Activated T-cell treated with anti-CD3 and anti-CD28 coated beads, Interleukin-2, amount 50 U/mL, for 72 hours (primary cell): ENCODE data around the gene FAM171A1. TPM values are rescaled to one million over a fixed set of nuclear protein-coding genes. Genes with fewer than 3 reads are reported as not detected.
"Not testable (repeated sequence)": the region's sequence is repeated elsewhere in the genome, so short reads cannot be mapped to it uniquely, and the experiment has no call there.

ENCODE experiments used
- ATAC-seq, 2 donors: fragments of 150-1000 bp; cut with Tn5 transposase; replicated peaks in 1 of 2; 2 replicates each; pipeline ENCODE4 v1.10.0; 2021; ENCODE audit warnings: moderate library complexity in 2 of 2, mild to moderate bottlenecking in 1 of 2
- DNase-seq, 2 donors: peaks; one replicate each; pipeline ENCODE4 v3.0.0; 2021 to 2022; ENCODE audit warnings: mixed read lengths in 1 of 2
- H3K27ac Mint-ChIP-seq: one replicate; pipeline ENCODE4 v1.8.0; 2022; ENCODE audit warnings: mild to moderate bottlenecking, moderate library complexity, mixed read lengths
- H3K27me3 Mint-ChIP-seq: one replicate; pipeline ENCODE4 v1.8.0; 2022; ENCODE audit warnings: low read depth, mixed read lengths
- H3K36me3 Mint-ChIP-seq, 2 donors: one replicate each; pipeline ENCODE4 v1.8.0; 2022; ENCODE audit warnings: mixed read lengths in 2 of 2, mild to moderate bottlenecking in 1 of 2; ENCODE audit not compliant: insufficient read depth in 2 of 2
- H3K4me1 Mint-ChIP-seq: one replicate; pipeline ENCODE4 v1.8.0; 2022; ENCODE audit warnings: low read depth, mixed read lengths
- H3K4me3 Mint-ChIP-seq, 2 donors: one replicate each; pipeline ENCODE4 v1.8.0; 2022; ENCODE audit warnings: mild to moderate bottlenecking in 2 of 2, mixed read lengths in 2 of 2, moderate library complexity in 2 of 2
- H3K9me3 Mint-ChIP-seq, 2 donors: one replicate each; pipeline ENCODE4 v1.8.0; 2022; ENCODE audit warnings: mixed read lengths in 2 of 2
- total RNA-seq, 2 donors: library from RNA; stranded (reverse); gene quantifications; one replicate each; pipeline ENCODE4 v1.2.3, GENCODE V29; 2022

Gene FAM171A1
- total RNA-seq, 2 donors from 2014 or later: 4.2 to 6.2 TPM

DNA sequence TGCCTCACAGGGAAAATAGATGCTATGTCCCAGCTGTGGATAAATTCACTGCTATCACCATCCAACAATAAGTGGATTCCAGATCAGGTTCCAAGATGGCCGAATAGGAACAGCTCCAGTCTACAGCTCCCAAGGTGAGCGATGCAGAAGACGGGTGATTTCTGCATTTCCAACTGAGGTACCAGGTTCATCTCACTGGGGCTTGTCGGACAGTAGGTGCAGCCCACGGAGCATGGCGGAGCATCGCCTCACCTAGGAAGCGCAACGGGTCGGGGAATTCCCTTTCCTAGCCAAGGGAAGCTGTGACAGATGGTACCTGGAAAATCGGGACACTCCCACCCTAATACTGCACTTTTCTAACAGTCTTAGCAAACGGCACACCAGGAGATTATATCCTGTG is 101.3 kb downstream of the FAM171A1 start:
- H3K4me1 Mint-ChIP-seq, H3K36me3 Mint-ChIP-seq, H3K4me3 Mint-ChIP-seq, ATAC-seq, H3K9me3 Mint-ChIP-seq, H3K27ac Mint-ChIP-seq, DNase-seq, H3K27me3 Mint-ChIP-seq: not testable (repeated sequence)

DNA sequence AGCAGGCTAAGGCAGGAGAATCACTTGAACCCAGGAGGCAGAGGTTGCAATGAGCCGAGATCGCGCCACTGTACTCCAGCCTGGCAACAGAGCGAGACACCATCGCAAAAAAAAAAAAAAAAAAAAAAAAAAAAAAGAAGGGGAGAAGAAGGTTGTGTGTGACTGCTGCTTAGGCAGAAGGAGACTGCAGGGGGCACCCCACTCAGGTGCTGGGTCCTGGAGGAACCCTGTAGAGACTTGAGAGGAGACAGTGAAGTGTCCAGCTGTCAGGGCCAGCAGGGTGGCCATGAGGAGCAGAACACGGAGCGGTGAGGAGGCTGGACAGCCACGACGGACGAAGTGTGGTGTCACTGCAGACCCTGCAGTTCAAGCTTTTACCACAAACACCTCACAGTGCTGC is 103.6 kb downstream of the FAM171A1 start:
- no peak overlapping the region for H3K4me3 Mint-ChIP-seq
- H3K36me3 Mint-ChIP-seq: peaks cover 3 to 7% of the 10 kb centered on the region in 2 donors
- no peaks in the 10 kb centered on the region for H3K27me3 Mint-ChIP-seq
- H3K4me1 Mint-ChIP-seq: no peaks in the 10 kb centered on the region
- no peak for DNase-seq
- ATAC-seq: no peak
- H3K9me3 Mint-ChIP-seq: no peaks in the 10 kb centered on the region
- H3K27ac Mint-ChIP-seq: no peak overlapping the region

DNA sequence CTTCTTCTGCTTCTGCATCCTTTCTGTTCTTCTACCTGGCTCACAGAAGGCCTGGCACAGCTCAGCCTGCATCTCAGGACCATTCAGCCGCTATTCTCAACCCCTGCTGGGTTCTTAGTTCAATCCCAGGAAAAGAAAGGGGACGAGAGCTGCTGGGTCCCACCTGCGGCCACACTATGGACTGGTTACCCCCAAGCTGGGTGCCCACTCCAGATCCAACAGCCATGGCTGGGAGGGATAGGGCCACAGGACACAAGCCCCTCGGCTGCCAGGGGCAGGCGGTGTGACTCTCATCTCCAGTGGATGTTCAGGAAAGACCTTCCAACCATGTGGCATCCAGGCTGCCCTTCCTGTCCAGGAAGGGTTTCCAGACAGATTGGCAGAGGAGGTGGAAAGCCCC is 105.0 kb downstream of the FAM171A1 start:
- no peak overlapping the region for H3K4me3 Mint-ChIP-seq
- no peaks in the 10 kb centered on the region for H3K9me3 Mint-ChIP-seq
- ATAC-seq: no peak
- no peak overlapping the region for H3K27ac Mint-ChIP-seq
- H3K36me3 Mint-ChIP-seq: peaks cover 3 to 7% of the 10 kb centered on the region in 2 donors
- no peaks in the 10 kb centered on the region for H3K4me1 Mint-ChIP-seq
- no peak for DNase-seq
- no peaks in the 10 kb centered on the region for H3K27me3 Mint-ChIP-seq

DNA sequence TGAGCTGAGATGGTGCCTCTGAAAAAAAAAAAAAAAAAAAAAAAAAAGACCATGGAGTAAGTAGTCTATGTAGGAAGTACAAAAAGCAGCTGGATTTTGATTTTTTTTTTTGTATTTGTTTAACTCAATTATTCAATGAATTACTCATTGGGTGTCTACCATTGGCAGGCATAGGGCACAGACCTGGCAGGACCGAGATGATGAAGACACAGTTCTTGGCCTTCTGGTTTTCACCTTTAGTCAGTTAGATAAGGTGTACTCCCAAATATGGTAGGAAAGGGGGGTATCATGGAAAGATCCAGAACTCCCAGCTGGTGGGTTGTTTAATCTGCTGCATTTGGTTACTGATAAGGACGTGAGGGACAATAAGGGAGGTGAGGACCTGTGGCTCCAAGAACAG is 105.5 kb downstream of the FAM171A1 start:
- H3K27me3 Mint-ChIP-seq: no peaks in the 10 kb centered on the region

DNA sequence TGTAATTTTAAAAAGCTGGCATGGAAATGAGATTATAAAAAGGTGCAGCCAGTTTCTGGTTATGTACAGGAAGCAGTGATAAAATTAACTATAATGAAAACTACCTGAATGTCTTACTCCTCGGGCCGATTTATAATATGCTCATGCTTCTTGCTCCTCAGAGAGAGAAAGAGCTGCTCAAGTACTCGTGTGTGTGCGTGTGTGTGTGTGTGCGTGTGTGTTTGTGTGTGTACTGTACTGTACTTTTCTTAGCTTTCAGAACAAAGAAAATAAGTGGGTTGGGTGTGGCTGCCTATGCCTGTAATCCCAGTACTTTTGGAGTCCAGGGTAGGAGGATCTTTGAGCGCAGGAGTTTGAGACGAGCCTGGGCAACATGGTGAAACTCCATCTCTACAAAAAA is 106.0 kb downstream of the FAM171A1 start:
- Mint-ChIP-seq H3K9me3 (no peaks in the 10 kb centered on the region), H3K4me3 (no peak overlapping the region), H3K36me3 (peaks cover 3 to 7% of the 10 kb centered on the region in 2 donors), H3K27me3 (no peaks in the 10 kb centered on the region), H3K4me1 (no peaks in the 10 kb centered on the region), H3K27ac (no peak overlapping the region)
- ATAC-seq (no peak), DNase-seq (no peak)

More for the DNA sequence above, 105.5 kb downstream of the FAM171A1 start:
- ATAC-seq (no peak), DNase-seq (no peak)
- Mint-ChIP-seq H3K4me1 (no peaks in the 10 kb centered on the region), H3K27ac (no peak overlapping the region), H3K9me3 (no peaks in the 10 kb centered on the region), H3K4me3 (no peak overlapping the region), H3K36me3 (peaks cover 3 to 7% of the 10 kb centered on the region in 2 donors)

DNA sequence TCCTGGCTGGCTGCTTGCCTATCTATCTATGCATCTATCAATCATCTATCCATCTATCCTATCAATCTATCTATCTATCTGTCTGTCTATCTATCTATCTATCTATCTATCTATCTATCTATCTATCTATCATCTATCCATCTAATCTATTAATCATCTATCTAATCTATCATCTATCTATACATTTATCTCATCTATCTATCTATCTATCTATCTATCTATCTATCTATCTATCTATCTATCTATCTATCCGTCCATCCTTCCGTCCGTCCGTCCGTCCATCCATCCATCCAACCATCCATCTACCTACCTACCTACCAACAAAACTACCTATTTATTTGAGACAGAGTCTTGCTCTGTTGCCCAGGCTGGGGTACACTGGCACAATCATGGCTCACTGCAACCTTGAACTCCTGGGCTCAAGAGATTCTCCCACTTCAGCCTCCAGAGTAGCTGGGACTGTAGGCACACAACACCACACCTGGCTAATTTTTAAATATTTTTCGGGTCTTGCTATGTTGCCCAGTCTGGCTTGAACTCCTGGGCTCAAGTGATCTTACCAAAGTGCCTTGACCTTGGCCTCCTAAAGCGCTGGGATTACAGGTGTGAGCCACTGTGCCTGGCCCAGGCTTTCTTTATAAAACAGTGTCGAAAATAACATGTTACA is 107.3 kb downstream of the FAM171A1 start:
- peaks cover 0 to 3% of the 10 kb centered on the region in 2 donors for H3K36me3 Mint-ChIP-seq
- no peaks in the 10 kb centered on the region for H3K4me1 Mint-ChIP-seq
- no peak for ATAC-seq
- no peak for DNase-seq
- H3K27me3 Mint-ChIP-seq: no peaks in the 10 kb centered on the region
- H3K27ac Mint-ChIP-seq: no peak overlapping the region
- H3K9me3 Mint-ChIP-seq: no peaks in the 10 kb centered on the region
- no peak overlapping the region for H3K4me3 Mint-ChIP-seq

DNA sequence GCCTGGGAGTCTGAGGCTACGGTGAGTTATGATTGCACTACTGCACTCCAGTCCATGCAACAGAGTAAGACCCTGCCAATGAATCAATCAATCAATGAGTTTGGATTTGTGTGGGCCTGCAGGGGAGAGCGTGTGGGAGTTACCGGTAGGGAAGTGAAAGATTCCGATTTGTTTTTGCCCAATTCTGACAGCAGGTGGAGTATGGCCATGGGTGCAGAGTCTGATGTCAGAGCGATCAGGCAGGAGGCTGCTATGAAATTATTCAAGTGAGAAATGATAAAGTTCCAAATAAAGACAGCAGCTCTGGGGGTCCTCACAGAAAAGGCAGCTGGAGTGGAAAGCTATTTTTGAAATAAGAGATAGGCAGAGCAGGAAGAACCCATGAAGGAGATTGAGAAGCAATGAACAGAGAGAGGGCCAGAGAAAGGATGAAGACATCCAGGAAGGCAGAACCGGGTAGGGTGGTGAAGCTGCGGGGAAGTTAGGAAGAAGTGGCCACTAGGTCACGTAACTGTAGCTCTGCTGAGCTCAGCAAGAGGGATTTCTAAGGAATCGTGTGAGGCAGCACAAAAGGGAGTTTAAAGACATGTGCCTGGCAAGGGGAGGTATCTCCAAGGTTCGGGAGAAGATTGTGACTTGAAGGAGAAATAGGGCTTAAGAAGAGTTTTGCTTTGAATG is 108.9 kb downstream of the FAM171A1 start:
- Mint-ChIP-seq H3K4me1 (no peaks in the 10 kb centered on the region), H3K36me3 (no peaks in the 10 kb centered on the region), H3K27ac (no peak overlapping the region), H3K9me3 (no peaks in the 10 kb centered on the region), H3K27me3 (no peaks in the 10 kb centered on the region), H3K4me3 (no peak overlapping the region)
- no peak for DNase-seq
- no peak for ATAC-seq

DNA sequence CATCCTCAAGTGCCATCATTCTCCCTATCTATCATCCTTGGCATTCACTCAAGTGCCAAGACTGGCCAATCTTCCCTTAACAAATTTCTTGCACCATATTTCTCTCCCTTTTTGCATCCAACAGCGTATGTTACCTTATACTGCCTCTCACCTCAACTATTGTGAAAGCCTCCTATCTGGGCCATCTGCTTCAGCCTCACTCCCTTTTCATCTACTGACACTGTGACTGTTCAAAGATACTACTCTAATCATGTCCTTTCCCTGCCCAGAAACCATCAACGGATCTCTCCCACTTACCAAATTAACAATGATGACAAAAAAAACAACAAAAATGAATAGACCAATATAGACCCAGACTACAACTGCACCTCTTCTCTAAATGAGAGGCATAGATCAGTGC is 112.0 kb downstream of the FAM171A1 start:
- H3K9me3 Mint-ChIP-seq: no peaks in the 10 kb centered on the region
- H3K27ac Mint-ChIP-seq: no peak overlapping the region
- ATAC-seq: no peak
- no peaks in the 10 kb centered on the region for H3K36me3 Mint-ChIP-seq
- H3K4me1 Mint-ChIP-seq: peaks cover 10% of the 10 kb centered on the region
- DNase-seq: no peak
- H3K4me3 Mint-ChIP-seq: no peak overlapping the region
- H3K27me3 Mint-ChIP-seq: no peaks in the 10 kb centered on the region

DNA sequence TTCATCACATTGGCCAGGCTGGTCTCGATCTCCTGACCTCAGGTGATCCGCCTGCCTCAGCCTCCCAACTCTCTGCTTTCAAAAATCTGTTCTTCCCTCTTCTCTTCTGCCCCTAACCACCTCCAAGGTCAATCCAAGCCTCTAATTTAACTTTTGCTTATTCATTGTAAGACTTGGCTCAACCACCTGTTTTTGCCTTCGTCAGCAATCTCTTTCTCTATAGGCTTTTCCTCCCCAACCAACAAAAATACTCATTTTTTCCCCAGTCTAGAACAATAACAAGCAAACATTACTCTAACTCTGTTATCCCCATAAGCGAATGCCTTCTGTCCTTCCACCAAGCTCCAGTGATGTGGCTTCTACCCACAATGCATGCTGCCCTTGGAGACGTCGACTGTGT is 112.8 kb downstream of the FAM171A1 start:
- H3K27me3 Mint-ChIP-seq: no peaks in the 10 kb centered on the region
- no peak overlapping the region for H3K27ac Mint-ChIP-seq
- DNase-seq: no peak
- ATAC-seq: no peak
- H3K9me3 Mint-ChIP-seq: no peaks in the 10 kb centered on the region
- peaks cover 19% of the 10 kb centered on the region for H3K4me1 Mint-ChIP-seq
- no peak overlapping the region for H3K4me3 Mint-ChIP-seq
- H3K36me3 Mint-ChIP-seq: no peaks in the 10 kb centered on the region

DNA sequence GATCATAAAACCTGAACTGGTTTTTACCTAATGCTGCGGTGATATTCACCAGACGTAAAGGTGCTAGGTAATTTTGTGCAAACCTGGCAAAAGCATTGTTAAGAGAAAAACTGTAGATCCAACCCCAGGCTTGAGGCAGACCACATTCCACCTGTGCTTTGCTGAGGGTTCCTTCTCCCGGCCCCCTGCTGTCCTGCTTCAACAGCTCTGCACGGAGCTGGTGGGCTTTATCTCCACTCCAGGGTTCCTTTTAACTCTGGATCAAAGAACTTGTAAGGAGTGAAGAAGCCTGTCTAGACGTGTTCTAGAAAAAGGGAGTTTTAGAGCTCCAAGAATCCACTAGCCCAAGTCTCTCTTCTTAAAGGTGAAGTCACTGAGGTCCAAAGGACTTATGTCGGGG is 115.1 kb downstream of the FAM171A1 start:
- H3K9me3 Mint-ChIP-seq: no peaks in the 10 kb centered on the region
- H3K36me3 Mint-ChIP-seq: no peaks in the 10 kb centered on the region
- H3K4me3 Mint-ChIP-seq: no peak overlapping the region
- H3K4me1 Mint-ChIP-seq: peaks cover 24% of the 10 kb centered on the region
- no peak overlapping the region for H3K27ac Mint-ChIP-seq
- DNase-seq (no peak), ATAC-seq (no peak)
- H3K27me3 Mint-ChIP-seq: no peaks in the 10 kb centered on the region

DNA sequence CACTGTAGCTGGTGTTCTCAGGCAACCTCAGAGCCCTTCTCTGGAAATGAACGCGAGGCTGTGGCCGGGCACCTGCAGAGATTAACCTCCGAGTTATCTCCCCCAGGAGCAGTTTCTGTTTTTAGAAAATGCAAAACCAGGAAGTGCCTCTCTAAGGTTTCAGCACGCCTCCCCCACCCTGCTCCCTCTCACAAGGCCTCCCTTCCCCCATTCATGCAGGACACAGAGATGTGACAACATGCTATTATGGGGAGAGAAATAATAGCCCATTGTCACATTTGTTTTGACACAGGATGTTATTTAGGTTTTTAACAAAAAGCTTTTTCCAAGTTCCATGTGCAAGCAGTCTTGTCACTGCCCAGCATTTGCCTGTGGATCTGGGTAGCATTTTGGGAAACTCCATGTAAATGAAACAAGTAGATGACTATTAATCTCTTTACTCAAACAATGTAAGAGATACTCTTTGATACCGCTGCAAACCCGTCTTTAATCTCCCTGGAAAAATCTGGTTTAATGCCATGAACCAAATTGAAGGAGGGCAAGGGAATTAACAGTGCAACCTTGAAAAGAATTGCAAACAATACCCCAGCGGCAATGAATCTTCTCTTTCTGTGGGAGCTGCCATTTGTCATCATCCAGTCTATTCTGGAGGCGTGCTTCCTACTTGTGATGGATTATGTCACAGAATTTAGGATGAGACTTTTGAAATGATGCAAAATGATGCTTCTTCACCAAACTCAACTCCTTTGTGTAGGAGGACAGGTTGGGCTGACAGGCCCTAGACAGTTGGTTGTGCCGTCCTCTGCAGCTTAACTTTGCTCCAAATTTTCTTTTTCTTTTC is 116.1 kb downstream of the FAM171A1 start:
- DNase-seq (peak; percentile 27 to 28), ATAC-seq (peak; percentile 64 to 66)
- Mint-ChIP-seq H3K36me3 (no peaks in the 10 kb centered on the region), H3K4me3 (peak overlapping the region; percentile 79 to 82), H3K27ac (peak overlapping the region; percentile 87), H3K9me3 (no peaks in the 10 kb centered on the region), H3K27me3 (no peaks in the 10 kb centered on the region), H3K4me1 (peaks cover 24% of the 10 kb centered on the region)

DNA sequence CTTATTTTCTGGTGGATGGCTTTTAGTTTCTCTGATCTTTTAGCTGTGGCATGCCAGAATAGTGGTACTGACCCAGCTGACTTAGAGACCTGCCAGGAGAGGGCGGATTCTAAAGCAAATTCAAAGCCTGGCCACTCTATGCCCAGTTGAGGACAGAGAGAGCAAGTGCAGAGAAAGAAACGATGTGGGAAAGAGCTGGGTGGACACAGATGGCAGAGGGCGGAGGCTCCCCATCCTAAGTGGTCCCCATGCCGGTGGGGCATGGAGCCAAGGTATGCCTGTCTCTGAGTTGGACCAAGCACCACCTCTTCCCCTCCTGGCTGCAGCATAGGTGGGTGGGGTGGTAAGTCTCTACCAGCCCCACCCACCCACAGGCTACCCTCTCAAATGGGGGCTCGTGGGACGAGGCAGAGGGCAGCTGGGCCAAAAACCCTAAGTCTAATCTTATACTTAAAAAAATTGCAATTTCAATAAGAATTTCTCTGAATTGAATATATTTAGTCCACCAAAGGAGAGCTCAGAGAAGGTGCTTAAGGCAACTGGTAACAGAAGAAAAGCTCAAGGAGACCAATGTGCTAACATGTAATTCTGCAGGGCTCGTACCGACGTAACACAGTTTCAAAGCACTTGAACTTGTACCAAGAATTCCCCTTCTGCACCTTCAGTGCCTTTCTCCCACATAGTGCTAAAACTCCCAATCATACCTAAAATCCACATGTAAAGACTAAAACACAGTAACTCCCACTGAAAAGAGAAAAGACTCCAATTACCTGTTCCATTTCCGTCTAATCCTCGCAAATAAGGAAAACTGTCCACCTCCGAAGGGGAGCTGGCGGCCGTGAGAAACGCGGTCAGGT is 116.9 kb downstream of the FAM171A1 start:
- Mint-ChIP-seq H3K27me3 (no peaks in the 10 kb centered on the region), H3K9me3 (no peaks in the 10 kb centered on the region), H3K36me3 (no peaks in the 10 kb centered on the region), H3K4me3 (peak overlapping the region; percentile 79 to 82), H3K4me1 (peaks cover 24% of the 10 kb centered on the region), H3K27ac (peak overlapping the region; percentile 87)
- ATAC-seq (peak; percentile 49 to 58), DNase-seq (no peak)
